Left hindlimb (tissue), 1 donor: ENCODE data around the gene GCSH.
"Not testable (repeated sequence)": the region's sequence is repeated elsewhere in the genome, so short reads cannot be mapped to it uniquely, and the experiment has no call there.

Source experiments
- DNase-seq: peaks from one replicate; pipeline ENCODE4 v3.0.0-alpha.2; 2018

GCSH gene

GRCh38 chr16:81095953-81096714, at the start of gene GCSH:
Gene GCSH, minus strand, starts transcription at chr16:81096395. Its CDS starts 117 bp downstream, at chr16:81096278.
- peak; percentile 100 for DNase-seq

GRCh38 chr16:81143921-81144471, 47.8 kb upstream of the GCSH start:
- DNase-seq = no peak

GRCh38 chr16:81142864-81143263, 46.7 kb upstream of the GCSH start:
- DNase-seq = no peak

- DNase-seq = no peak
Measured at GRCh38 chr16:81140930-81141780, 45.0 kb upstream of the GCSH start.

GRCh38 chr16:81138831-81139557, 42.8 kb upstream of the GCSH start:
- DNase-seq = no peak

GRCh38 chr16:81137754-81138153, 41.6 kb upstream of the GCSH start:
- no peak for DNase-seq

GRCh38 chr16:81136390-81137335, 40.5 kb upstream of the GCSH start:
- peak; percentile 31 for DNase-seq

- no peak for DNase-seq
Measured at GRCh38 chr16:81130126-81130525, 33.9 kb upstream of the GCSH start.

GRCh38 chr16:81128726-81129524, 32.7 kb upstream of the GCSH start:
- DNase-seq = no peak

- no peak for DNase-seq
Measured at GRCh38 chr16:81127051-81127450, 30.9 kb upstream of the GCSH start.

- DNase-seq = no peak
Measured at GRCh38 chr16:81123092-81123852, 27.1 kb upstream of the GCSH start.

- DNase-seq = no peak
Measured at GRCh38 chr16:81121474-81121990, 25.3 kb upstream of the GCSH start.

- DNase-seq = no peak
Measured at GRCh38 chr16:81117436-81117835, 21.2 kb upstream of the GCSH start.

GRCh38 chr16:81116285-81116684, 20.1 kb upstream of the GCSH start:
- DNase-seq = no peak

- DNase-seq = no peak
Measured at GRCh38 chr16:81112453-81112852, 16.3 kb upstream of the GCSH start.

- DNase-seq = not testable (repeated sequence)
Measured at GRCh38 chr16:81109274-81109673, 13.1 kb upstream of the GCSH start.

GRCh38 chr16:81107511-81107910, 11.3 kb upstream of the GCSH start:
- DNase-seq = no peak

GRCh38 chr16:81106826-81107503, 10.8 kb upstream of the GCSH start:
- DNase-seq = no peak

GRCh38 chr16:81105946-81106345, 9.8 kb upstream of the GCSH start:
- DNase-seq = no peak
